ENCODE results near the gene TENM3.
A peak's percentile ranks its signal among the peaks of the same experiment; 100 is the strongest.

TENM3 gene

DNA sequence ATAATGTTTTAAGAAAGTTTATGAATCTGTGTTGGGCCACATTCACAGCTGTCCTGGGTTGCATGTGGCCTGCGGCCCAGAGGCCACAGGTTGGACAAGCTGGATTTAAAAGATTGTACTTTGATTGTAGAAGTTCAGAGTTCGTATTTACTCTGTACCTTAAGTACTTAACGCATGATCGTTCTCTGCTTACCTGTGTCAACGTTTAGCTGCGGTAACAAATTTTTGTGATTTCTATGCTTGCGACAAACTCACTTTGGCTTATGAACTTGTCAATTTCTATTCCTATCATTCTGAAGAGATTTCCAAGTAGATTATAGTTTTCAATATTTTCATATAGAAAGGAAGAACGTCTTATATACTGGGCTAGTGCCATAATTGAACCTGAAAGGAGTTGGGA, 285.6 kb downstream of the TENM3 start (continued):
- no peak for TF ChIP-seq BACH2 (CRISPR knock-in tag; IDR thresholded peaks at IDR 0.05; ENCODE audit: borderline replicate concordance)
- TF ChIP-seq, protein P1, sequence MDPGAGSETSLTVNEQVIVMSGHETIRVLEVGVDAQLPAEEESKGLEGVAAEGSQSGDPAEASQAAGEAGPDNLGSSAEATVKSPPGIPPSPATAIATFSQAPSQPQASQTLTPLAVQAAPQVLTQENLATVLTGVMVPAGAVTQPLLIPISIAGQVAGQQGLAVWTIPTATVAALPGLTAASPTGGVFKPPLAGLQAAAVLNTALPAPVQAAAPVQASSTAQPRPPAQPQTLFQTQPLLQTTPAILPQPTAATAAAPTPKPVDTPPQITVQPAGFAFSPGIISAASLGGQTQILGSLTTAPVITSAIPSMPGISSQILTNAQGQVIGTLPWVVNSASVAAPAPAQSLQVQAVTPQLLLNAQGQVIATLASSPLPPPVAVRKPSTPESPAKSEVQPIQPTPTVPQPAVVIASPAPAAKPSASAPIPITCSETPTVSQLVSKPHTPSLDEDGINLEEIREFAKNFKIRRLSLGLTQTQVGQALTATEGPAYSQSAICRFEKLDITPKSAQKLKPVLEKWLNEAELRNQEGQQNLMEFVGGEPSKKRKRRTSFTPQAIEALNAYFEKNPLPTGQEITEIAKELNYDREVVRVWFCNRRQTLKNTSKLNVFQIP (CRISPR knock-in tag; IDR thresholded peaks at IDR 0.05; ENCODE audit: borderline replicate concordance, low read depth) = no peak
- no peak for TF ChIP-seq TCF4 (CRISPR knock-in tag; IDR thresholded peaks at IDR 0.05; ENCODE audit: borderline replicate concordance)
- no peak for TF ChIP-seq PPARA (CRISPR knock-in tag; IDR thresholded peaks at IDR 0.05; ENCODE audit: borderline replicate concordance)

DNA sequence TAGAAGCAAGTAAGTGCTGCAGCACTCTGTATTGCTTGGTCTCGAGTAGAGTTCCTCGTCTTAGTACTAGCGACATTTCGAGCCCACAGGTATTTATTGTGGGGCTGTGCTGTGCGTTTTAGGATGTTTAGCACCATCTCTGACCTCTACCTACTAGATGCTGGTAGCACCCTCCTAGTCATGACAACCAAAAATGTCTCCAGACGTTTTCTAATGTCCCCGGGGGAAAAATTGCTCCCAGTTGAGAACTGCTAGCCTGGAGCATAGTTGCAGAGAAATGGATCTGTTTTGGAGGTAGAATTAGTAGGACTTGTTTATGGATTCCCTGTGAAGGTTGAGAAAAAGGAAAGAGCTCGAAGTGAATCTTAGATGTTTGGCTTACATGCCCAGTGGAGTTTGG, 287.2 kb downstream of the TENM3 start:
- no peak for ATAC-seq
- TF ChIP-seq GLIS3 (CRISPR knock-in tag; IDR thresholded peaks at IDR 0.05) (no peak), OSR1 (CRISPR knock-in tag; IDR thresholded peaks at IDR 0.05) (no peak), ISL1 (CRISPR knock-in tag; IDR thresholded peaks at IDR 0.05) (no peak), SNAI2 (CRISPR knock-in tag; IDR thresholded peaks at IDR 0.05) (no peak), ZFP30 (CRISPR knock-in tag; IDR thresholded peaks at IDR 0.05) (no peak), ZFP3 (CRISPR knock-in tag; IDR thresholded peaks at IDR 0.05) (no peak), CSDC2 (CRISPR knock-in tag; IDR thresholded peaks at IDR 0.05) (no peak), ZC3H10 (CRISPR knock-in tag; IDR thresholded peaks at IDR 0.05) (no peak)
- TF ChIP-seq, protein P2, sequence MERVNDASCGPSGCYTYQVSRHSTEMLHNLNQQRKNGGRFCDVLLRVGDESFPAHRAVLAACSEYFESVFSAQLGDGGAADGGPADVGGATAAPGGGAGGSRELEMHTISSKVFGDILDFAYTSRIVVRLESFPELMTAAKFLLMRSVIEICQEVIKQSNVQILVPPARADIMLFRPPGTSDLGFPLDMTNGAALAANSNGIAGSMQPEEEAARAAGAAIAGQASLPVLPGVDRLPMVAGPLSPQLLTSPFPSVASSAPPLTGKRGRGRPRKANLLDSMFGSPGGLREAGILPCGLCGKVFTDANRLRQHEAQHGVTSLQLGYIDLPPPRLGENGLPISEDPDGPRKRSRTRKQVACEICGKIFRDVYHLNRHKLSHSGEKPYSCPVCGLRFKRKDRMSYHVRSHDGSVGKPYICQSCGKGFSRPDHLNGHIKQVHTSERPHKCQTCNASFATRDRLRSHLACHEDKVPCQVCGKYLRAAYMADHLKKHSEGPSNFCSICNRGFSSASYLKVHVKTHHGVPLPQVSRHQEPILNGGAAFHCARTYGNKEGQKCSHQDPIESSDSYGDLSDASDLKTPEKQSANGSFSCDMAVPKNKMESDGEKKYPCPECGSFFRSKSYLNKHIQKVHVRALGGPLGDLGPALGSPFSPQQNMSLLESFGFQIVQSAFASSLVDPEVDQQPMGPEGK (CRISPR knock-in tag; IDR thresholded peaks at IDR 0.05; ENCODE audit: borderline replicate concordance) = no peak
- TF ChIP-seq, protein P3, sequence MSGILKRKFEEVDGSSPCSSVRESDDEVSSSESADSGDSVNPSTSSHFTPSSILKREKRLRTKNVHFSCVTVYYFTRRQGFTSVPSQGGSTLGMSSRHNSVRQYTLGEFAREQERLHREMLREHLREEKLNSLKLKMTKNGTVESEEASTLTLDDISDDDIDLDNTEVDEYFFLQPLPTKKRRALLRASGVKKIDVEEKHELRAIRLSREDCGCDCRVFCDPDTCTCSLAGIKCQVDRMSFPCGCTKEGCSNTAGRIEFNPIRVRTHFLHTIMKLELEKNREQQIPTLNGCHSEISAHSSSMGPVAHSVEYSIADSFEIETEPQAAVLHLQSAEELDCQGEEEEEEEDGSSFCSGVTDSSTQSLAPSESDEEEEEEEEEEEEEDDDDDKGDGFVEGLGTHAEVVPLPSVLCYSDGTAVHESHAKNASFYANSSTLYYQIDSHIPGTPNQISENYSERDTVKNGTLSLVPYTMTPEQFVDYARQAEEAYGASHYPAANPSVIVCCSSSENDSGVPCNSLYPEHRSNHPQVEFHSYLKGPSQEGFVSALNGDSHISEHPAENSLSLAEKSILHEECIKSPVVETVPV (CRISPR knock-in tag; IDR thresholded peaks at IDR 0.05) = no peak

DNA sequence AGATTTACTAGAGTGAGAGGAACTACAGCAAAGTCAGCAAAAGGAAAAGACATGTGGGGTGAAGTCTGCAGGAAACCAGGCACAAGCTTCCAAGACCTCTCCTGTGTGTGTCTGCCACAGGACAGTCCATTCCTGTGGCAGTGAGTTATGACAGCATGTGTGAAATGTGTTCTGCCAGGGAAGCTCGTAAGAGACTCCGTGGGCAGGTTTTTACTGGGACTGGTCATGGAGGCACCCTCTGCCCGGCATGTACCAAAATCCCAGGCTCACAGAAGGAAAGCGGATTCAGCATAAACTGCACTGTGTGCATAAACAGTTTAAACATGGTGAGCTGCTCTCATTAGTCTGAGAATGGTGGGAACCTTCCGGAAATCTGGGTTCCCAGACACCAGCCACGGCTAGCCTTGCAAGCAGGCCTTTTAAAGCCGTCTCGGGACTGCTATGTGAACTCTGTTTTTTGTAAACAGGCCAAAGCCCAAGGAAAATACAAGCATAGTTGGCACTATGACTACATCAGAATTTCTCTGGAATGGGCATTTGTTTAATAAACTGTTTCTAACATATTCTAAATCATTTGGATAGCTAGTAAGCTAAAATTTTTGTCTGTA, 288.5 kb downstream of the TENM3 start:
- no peak for ATAC-seq
- TF ChIP-seq, protein P3 (CRISPR knock-in tag; IDR thresholded peaks at IDR 0.05) = no peak

- no peak for ATAC-seq
- TF ChIP-seq SNAI2 (CRISPR knock-in tag; IDR thresholded peaks at IDR 0.05) (no peak), BACH2 (CRISPR knock-in tag; IDR thresholded peaks at IDR 0.05; ENCODE audit: borderline replicate concordance) (no peak), ZNF565 (CRISPR knock-in tag; conservative IDR thresholded peaks at IDR 0.05; ENCODE audit: low read depth) (no peak), GLIS3 (CRISPR knock-in tag; IDR thresholded peaks at IDR 0.05) (no peak), ISL1 (CRISPR knock-in tag; IDR thresholded peaks at IDR 0.05) (no peak)
Measured at GRCh38 chr4:182532441-182532840, 289.2 kb downstream of the TENM3 start.

DNA sequence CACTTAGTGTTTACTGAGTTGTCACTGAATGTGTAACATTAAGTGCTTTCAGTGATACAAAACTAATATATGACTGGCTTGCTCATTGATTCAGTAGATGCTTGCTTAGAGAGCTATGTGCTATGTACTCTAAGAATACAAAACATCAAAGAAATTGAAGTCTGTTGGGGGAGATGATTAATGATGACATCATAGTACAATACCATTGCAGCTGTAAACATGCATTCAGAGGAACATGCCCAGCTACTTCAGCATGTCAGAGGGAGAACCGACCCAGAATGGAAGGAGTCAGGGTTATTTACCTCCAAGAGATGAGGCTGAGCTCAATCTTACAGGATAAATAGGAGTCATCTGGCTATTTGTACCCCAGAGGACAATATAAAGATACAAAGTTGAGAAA, 290.8 kb downstream of the TENM3 start:
- no peak for TF ChIP-seq ISL1 (CRISPR knock-in tag; IDR thresholded peaks at IDR 0.05)
- TF ChIP-seq, protein P3 (CRISPR knock-in tag; IDR thresholded peaks at IDR 0.05) = no peak
- peak; percentile 38; the same call in 1 of the 3 replicates for ATAC-seq
